PC-3 (cell line): ENCODE measurements around the gene FKBP14. TPM values are rescaled to one million over a fixed set of nuclear protein-coding genes. Genes with fewer than 3 reads are reported as not detected.

Source experiments
- ATAC-seq: fragments of 200-7000 bp; cut with Tn5 transposase; 2 replicates; pipeline ENCODE4 v1.9.1; 2020; ENCODE audit warnings: mild to moderate bottlenecking, moderate library complexity
- BruUV-seq: library from RNA; stranded (reverse); fragments of 400-500 nt; replicated peaks from 2 replicates; lab custom pipeline; 2021; lab: Mats Ljungman, UMichigan
- CTCF ChIA-PET: fragments of 300-600 bp; sonication (Branson Sonifier 250); formaldehyde crosslinking; loops from one replicate; lab custom pipeline; 2022; ENCODE audit warnings: antibody characterized with exemption; lab: Charles Lee
- POLR2A ChIA-PET: fragments of 300-600 bp; sonication (Branson Sonifier 250); formaldehyde crosslinking; loops from one replicate; lab custom pipeline; 2022; ENCODE audit warnings: antibody characterized with exemption; ENCODE audit not compliant: unreplicated experiment; lab: Charles Lee
- DNase-seq: peaks from one replicate; pipeline ENCODE4 v3.0.0-alpha.2; 2015
- H2AFZ ChIP-seq: fragments of 300-600 bp; sonication (generic); 2 replicates; pipeline ENCODE4 v1.6.0; 2016; ENCODE audit warnings: antibody characterized with exemption, low read length
- H3F3A ChIP-seq: fragments of 300-600 bp; sonication (generic); one replicate; pipeline ENCODE4 v1.6.0; 2017; ENCODE audit warnings: antibody characterized with exemption, low read length, control low read depth, mild to moderate bottlenecking; ENCODE audit not compliant: unreplicated experiment
- H3K27ac ChIP-seq: fragments of 300-600 bp; sonication (generic); 2 replicates; pipeline ENCODE4 v1.5.1; 2016; ENCODE audit warnings: mild to moderate bottlenecking, low read length
- H3K27me3 ChIP-seq: fragments of 300-600 bp; sonication (generic); 2 replicates; pipeline ENCODE4 v1.6.1; 2016; ENCODE audit warnings: low read length, mixed read lengths
- H3K36me3 ChIP-seq: fragments of 300-600 bp; sonication (generic); 2 replicates; pipeline ENCODE4 v1.6.1; 2016; ENCODE audit warnings: low read depth, mixed run types, low read length, mixed read lengths
- H3K4me1 ChIP-seq: fragments of 300-600 bp; sonication (generic); 2 replicates; pipeline ENCODE4 v1.5.1; 2016; ENCODE audit warnings: low read length; ENCODE audit not compliant: insufficient read depth
- H3K4me2 ChIP-seq: fragments of 300-600 bp; sonication (generic); 2 replicates; pipeline ENCODE4 v1.6.0; 2016; ENCODE audit warnings: low read length
- H3K4me3 ChIP-seq: fragments of 300-600 bp; sonication (generic); 2 replicates; pipeline ENCODE4 v1.5.1; 2016; ENCODE audit warnings: mild to moderate bottlenecking, low read length, mixed read lengths
- H3K79me2 ChIP-seq: fragments of 300-600 bp; sonication (generic); 2 replicates; pipeline ENCODE4 v1.6.1; 2017; ENCODE audit warnings: low read length, mixed read lengths
- H3K9ac ChIP-seq: fragments of 300-600 bp; sonication (generic); 2 replicates; pipeline ENCODE4 v1.6.0; 2016; ENCODE audit warnings: mild to moderate bottlenecking, low read length
- H3K9me2 ChIP-seq: fragments of 300-600 bp; sonication (generic); replicated peaks from 2 replicates; pipeline ENCODE4 v1.6.1; 2016; ENCODE audit warnings: mixed run types, low read length, mixed read lengths
- H3K9me3 ChIP-seq: fragments of 300-600 bp; sonication (generic); 2 replicates; pipeline ENCODE4 v1.6.1; 2016; ENCODE audit warnings: low read length, mixed read lengths
- H4K20me1 ChIP-seq: fragments of 300-600 bp; sonication (generic); 2 replicates; pipeline ENCODE4 v1.6.1; 2016; ENCODE audit warnings: low read length, mixed read lengths
- EZH2 ChIP-seq: fragments of 300-600 bp; sonication (generic); IDR thresholded peaks from one replicate; pipeline ENCODE4 v1.6.1; 2017; ENCODE audit warnings: antibody characterized with exemption, mild to moderate bottlenecking, low read length; ENCODE audit not compliant: unreplicated experiment
- EZH2phosphoT487 ChIP-seq: fragments of 300-600 bp; sonication (generic); IDR thresholded peaks from 2 replicates; pipeline ENCODE4 v1.6.1; 2018; ENCODE audit warnings: mild to moderate bottlenecking, antibody characterized with exemption, low read length, borderline replicate concordance
- intact Hi-C: fragments of 100-400 bp; cut with micrococcal nuclease; formaldehyde crosslinking; loops from 2 replicates; pipeline ENCODE4 v1.9.0; 2023
- total RNA-seq: library from RNA; depleted of rRNA; stranded (reverse); fragments of >200 nt; gene quantifications from 2 replicates; pipeline ENCODE4 v1.2.3, GENCODE V29; 2014
- TF ChIP-seq, protein P1 (sequence below): fragments of 300-600 bp; sonication (generic); conservative IDR thresholded peaks from 2 replicates; pipeline ENCODE4 v1.5.1; 2017; ENCODE audit warnings: antibody characterized with exemption, low read depth, mild to moderate bottlenecking, low read length

The FKBP14 gene
- total RNA-seq, 1 experiment from 2014 or later = 9.0 TPM

- Histone ChIP-seq H4K20me1 (no peaks in the 10 kb centered on the region), H3K27me3 (no peaks in the 10 kb centered on the region), H3K9ac (no peak overlapping the region), H3K79me2 (peaks cover 42% of the 10 kb centered on the region), H2AFZ (no peak overlapping the region), H3K9me2 (no peaks in the 10 kb centered on the region), H3K4me1 (peaks cover 21% of the 10 kb centered on the region), H3F3A (no peaks in the 10 kb centered on the region), H3K36me3 (no peaks in the 10 kb centered on the region), H3K4me3 (no peak overlapping the region), H3K4me2 (no peak overlapping the region), H3K9me3 (no peaks in the 10 kb centered on the region), H3K27ac (no peak overlapping the region)
- DNase-seq (peak; percentile 9), ATAC-seq (peak; percentile 73)
- BruUV-seq = no TSS peak
- CTCF ChIA-PET = interaction anchor here (1.4 kb wide), 1 partner anchor 91 kb away, joined by 4 read pairs; no protein-coding TSS in a partner anchor
- TF ChIP-seq EZH2 = no peak
- TF ChIP-seq EZH2phosphoT487 = no peak
- TF ChIP-seq, protein P1, sequence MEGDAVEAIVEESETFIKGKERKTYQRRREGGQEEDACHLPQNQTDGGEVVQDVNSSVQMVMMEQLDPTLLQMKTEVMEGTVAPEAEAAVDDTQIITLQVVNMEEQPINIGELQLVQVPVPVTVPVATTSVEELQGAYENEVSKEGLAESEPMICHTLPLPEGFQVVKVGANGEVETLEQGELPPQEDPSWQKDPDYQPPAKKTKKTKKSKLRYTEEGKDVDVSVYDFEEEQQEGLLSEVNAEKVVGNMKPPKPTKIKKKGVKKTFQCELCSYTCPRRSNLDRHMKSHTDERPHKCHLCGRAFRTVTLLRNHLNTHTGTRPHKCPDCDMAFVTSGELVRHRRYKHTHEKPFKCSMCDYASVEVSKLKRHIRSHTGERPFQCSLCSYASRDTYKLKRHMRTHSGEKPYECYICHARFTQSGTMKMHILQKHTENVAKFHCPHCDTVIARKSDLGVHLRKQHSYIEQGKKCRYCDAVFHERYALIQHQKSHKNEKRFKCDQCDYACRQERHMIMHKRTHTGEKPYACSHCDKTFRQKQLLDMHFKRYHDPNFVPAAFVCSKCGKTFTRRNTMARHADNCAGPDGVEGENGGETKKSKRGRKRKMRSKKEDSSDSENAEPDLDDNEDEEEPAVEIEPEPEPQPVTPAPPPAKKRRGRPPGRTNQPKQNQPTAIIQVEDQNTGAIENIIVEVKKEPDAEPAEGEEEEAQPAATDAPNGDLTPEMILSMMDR = no peak
- POLR2A ChIA-PET = interaction anchor here (0.5 kb wide), 1 partner anchor 17 kb away, joined by 4 read pairs; no protein-coding TSS in a partner anchor
- intact Hi-C loops = no loop called here
Observed at GRCh38 chr7:29970158-29970557, 56.3 kb downstream of the FKBP14 start.

- H3F3A ChIP-seq = no peaks in the 10 kb centered on the region
- H3K4me1 ChIP-seq = peaks cover 21% of the 10 kb centered on the region
- no peaks in the 10 kb centered on the region for H3K9me2 ChIP-seq
- no peak for ATAC-seq
- H3K4me2 ChIP-seq = peak overlapping the region; percentile 71; the same call in 1 of the 2 replicates
- H4K20me1 ChIP-seq = no peaks in the 10 kb centered on the region
- no peaks in the 10 kb centered on the region for H3K36me3 ChIP-seq
- H3K9me3 ChIP-seq = no peaks in the 10 kb centered on the region
- ChIA-PET POLR2A (interaction anchor here (0.5 kb wide), 1 partner anchor 18 kb away, joined by 4 read pairs; no protein-coding TSS in a partner anchor), CTCF (interaction anchor here (1.4 kb wide), 1 partner anchor 92 kb away, joined by 4 read pairs; no protein-coding TSS in a partner anchor)
- H3K9ac ChIP-seq = no peak overlapping the region
- peaks cover 39% of the 10 kb centered on the region for H3K79me2 ChIP-seq
- DNase-seq = no peak
- no peak overlapping the region for H2AFZ ChIP-seq
- no peak overlapping the region for H3K27ac ChIP-seq
- H3K4me3 ChIP-seq = no peak overlapping the region
- no peaks in the 10 kb centered on the region for H3K27me3 ChIP-seq
- intact Hi-C loops = no loop called here
- no TSS peak for BruUV-seq
- no peak for TF ChIP-seq EZH2
- TF ChIP-seq EZH2phosphoT487 = no peak
- TF ChIP-seq, protein P1 = no peak
Observed at GRCh38 chr7:29969738-29970137, 56.8 kb downstream of the FKBP14 start.
